Measurements from ENCODE around the gene TYSND1.
"Not testable (repeated sequence)": the region's sequence is repeated elsewhere in the genome, so short reads cannot be mapped to it uniquely, and the experiment has no call there.

The TYSND1 gene

GRCh38 chr10:70131560-70131937, 15.0 kb downstream of the TYSND1 start:
- FAIRE-seq = no peak

- no peak for FAIRE-seq
These were observed 15.5 kb downstream of the TYSND1 start for GRCh38 chr10:70130878-70131559.

GRCh38 chr10:70126700-70127395, 19.7 kb downstream of the TYSND1 start:
- no peak for FAIRE-seq

- FAIRE-seq = no peak
These were observed 20.5 kb downstream of the TYSND1 start for GRCh38 chr10:70125918-70126552.

GRCh38 chr10:70124918-70125317, 21.6 kb downstream of the TYSND1 start:
- no peak for FAIRE-seq

- no peak for FAIRE-seq
These were observed 22.1 kb downstream of the TYSND1 start for GRCh38 chr10:70124415-70124814.

GRCh38 chr10:70123817-70124216, 22.7 kb downstream of the TYSND1 start:
- FAIRE-seq = no peak

- not testable (repeated sequence) for FAIRE-seq
These were observed 23.3 kb downstream of the TYSND1 start for GRCh38 chr10:70123166-70123565.

- no peak for FAIRE-seq
These were observed 23.8 kb downstream of the TYSND1 start for GRCh38 chr10:70122742-70123141.

- no peak for FAIRE-seq
These were observed 25.1 kb downstream of the TYSND1 start for GRCh38 chr10:70121281-70121949.

GRCh38 chr10:70120417-70120816, 26.1 kb downstream of the TYSND1 start:
- no peak for FAIRE-seq

- no peak for FAIRE-seq
These were observed 26.9 kb downstream of the TYSND1 start for GRCh38 chr10:70119623-70120022.

- no peak for FAIRE-seq
These were observed 27.3 kb downstream of the TYSND1 start for GRCh38 chr10:70119197-70119596.

- no peak for FAIRE-seq
These were observed 28.3 kb downstream of the TYSND1 start for GRCh38 chr10:70118196-70118595.

- no peak for FAIRE-seq
These were observed 28.9 kb downstream of the TYSND1 start for GRCh38 chr10:70117646-70118045.

- no peak for FAIRE-seq
These were observed 30.4 kb downstream of the TYSND1 start for GRCh38 chr10:70115948-70116682.

- FAIRE-seq = no peak
These were observed 31.6 kb downstream of the TYSND1 start for GRCh38 chr10:70114902-70115301.

- FAIRE-seq = no peak
These were observed 34.4 kb downstream of the TYSND1 start for GRCh38 chr10:70112071-70112470.

GRCh38 chr10:70111496-70111895, 35.0 kb downstream of the TYSND1 start:
- FAIRE-seq = no peak

- no peak for FAIRE-seq
These were observed 37.3 kb downstream of the TYSND1 start for GRCh38 chr10:70109064-70109729.

- no peak for FAIRE-seq
These were observed 39.3 kb downstream of the TYSND1 start for GRCh38 chr10:70106958-70107791.
